HG03521 (cell line): Measurements from ENCODE around the gene MYO10.
"Not testable (repeated sequence)": the region's sequence is repeated elsewhere in the genome, so short reads cannot be mapped to it uniquely, and the experiment has no call there.

Experiments used
- ATAC-seq: cut with Tn5 transposase; IDR thresholded peaks from one replicate; pipeline ENCODE4 v1.9.1; 2021; ENCODE audit warnings: mild to moderate bottlenecking, moderate library complexity; ENCODE audit not compliant: unreplicated experiment

The MYO10 gene

DNA sequence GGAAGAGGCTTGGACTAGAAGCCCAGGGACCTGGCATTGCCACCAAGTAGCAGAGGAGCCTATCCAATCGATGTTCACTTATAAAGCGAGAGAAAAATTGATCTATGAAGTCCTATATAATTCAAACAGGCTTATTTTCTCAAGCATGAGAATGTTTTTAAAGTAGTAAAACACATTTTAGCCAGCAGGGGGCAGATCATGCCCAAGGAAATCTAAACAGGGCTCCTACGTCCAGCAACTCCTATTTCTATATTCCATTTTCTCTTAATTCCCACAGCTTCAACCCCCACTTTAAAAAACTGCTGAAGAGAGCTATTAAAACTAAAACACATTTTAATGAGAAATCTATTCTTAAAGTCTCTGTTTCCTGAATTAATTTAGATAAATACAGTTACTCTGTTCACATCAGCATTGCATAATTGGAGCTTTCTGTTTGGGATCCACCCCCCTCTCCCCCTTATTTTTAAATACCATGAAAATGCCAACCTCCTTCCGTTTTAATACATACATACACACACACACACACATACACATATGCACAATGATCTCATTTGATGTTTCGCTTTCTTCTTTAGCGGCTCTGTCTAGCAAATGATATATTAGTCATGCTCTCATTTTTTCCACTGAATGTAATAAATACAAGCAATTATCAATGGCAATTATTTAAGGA is 144.9 kb downstream of the MYO10 start:
- ATAC-seq = no peak

DNA sequence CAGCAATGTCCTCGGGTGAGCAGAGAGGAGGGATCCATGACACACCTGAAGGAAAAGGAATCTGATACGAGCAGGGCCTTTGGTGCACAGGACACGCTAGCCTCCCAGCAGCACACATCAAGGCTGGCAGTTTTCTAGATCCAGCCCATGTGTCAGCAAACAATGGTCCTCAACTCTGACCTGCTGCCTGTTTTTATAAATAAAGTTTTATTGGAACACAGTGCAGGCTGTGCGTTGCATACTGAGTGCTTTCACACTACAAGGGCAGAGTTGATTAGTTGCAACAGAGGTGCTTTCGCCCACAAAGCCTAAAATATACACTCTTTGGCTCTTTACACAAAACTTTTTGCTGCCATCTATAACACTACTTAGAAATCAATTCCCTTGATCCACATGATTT is 147.1 kb downstream of the MYO10 start:
- no peak for ATAC-seq

DNA sequence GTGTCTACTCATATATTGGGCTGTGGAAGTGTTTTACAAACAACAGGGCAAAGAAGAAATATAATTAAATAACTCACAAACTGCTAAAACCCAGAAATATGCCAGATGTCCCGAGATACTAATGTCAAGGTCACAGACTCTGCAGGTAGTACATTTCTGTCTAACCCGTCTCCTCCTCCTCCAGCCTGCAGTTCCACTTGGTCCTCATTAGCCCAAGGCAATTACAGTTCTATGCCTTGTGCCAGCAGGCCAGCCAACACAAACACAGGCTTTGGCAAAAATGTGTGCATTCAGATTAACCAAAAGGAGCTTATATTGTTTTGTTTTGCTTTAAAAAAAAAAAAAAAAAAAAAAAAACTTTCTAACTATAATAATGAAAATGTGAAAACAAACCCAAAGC is 148.8 kb downstream of the MYO10 start:
- ATAC-seq = no peak

DNA sequence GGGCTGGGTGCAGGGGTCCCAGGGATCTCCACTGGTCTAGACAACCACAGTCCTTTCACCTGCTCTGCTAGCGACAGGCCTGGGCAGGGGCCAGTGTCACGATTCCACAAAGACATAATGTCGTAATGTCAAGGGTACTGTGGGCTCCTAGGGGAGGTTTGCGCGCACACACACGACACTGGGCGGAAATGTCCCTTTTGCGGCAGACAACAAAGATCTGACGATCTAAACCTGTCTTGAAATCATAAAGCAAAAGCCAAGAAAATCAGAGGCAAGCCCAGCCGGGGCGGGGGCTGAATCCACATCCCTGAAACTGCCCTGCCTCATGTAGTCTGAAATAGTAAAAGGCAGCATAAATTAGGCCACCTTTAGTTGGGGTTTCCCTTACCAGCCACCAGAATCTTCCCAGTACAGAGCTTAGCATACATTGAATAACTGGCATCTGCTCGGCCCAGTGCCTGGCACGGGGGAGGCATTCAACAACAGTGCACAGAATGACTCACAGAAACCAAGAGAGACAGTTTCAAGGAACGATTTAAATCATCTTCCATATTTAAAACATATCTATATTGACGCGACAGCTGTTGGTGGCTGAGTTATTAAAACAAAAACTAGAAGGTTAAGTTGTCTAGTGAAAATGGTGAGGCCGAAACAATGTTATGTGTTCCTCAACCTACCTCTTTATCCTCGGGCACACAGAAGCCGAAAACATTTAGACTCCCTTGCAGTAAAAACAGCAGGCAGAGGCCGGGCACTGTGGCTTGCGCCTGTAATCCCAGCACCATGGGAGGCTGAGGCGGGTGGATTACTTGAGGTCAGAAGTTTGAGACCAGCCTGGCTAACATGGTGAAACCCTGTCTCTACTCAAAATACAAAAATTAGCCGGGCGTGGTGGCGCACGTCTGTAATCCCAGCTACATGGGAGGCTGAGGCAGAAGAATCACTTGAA is 151.0 kb downstream of the MYO10 start:
- ATAC-seq = peak; percentile 87

DNA sequence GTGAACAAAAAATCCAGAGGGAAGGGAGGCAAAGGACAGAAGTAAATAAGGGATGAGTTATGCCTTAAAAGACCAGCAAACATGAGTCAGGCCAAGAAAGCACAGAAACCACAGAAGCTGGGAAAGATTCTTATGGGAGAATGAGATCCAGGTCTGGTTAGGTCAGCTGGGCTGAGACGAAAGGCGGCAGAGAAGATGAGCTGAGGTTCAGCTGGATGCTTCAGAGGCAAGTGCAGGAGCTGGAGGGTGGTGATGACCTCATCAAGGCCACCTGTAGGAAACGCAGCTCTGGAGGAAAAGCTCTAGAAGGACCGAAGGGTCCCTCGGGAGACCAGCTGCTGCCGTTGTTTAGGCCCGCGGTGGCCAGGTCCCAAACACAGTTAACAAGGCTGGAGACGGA is 152.0 kb downstream of the MYO10 start:
- no peak for ATAC-seq

DNA sequence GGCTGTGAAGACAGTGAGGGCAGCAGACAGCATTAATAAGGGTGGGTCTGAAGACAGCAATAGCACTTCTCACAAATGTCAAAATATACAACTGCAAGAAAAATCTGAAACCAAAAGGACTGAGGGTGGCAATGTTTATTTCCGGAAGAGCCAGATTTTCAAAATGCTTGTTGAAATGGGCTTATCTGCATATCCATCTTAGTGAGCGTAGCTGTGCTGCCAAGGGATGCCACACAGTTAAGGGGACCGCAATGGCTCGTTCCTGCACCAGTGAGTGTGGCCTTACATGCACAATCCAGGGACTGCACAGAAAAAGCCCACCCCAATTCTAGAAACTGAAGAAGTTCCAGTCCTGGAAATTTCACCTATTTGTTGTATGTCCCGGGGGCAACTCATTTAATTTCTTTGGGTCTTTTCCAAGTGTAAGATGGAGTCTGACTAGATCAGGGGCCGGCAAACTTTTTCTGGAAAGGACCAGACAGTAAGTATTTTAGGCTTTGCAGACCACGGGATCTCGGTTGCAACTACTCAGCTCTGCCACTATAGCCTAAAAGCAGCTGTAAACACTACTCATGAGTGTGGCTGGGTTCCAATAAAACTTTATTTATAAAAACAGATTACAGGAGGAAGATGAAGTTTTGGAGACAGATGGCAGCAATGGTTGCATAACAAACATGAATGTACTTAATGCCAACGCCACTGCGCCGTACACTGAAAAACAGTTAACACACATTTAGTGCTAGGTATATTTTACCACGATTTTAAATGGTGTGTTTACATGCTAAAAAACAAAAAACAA is 154.1 kb downstream of the MYO10 start:
- ATAC-seq = no peak

DNA sequence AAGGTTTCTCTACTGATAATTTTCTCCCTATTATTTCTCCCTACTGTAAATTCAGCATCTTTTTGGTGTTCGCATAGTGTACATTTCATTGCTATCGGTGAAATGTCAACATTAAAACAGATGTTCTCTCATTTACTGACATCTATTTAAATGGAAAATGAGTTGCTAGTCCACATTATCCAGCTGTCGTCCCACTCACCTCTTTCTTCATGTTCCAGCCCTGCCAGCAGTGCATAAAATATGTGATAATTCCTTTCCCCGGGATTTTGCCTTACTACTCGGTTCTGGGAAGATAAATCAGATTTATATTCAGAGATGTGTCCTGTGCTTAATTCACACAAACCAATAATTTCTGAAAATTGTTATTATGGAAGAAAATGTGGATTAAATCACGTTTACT is 155.8 kb downstream of the MYO10 start:
- ATAC-seq = no peak

DNA sequence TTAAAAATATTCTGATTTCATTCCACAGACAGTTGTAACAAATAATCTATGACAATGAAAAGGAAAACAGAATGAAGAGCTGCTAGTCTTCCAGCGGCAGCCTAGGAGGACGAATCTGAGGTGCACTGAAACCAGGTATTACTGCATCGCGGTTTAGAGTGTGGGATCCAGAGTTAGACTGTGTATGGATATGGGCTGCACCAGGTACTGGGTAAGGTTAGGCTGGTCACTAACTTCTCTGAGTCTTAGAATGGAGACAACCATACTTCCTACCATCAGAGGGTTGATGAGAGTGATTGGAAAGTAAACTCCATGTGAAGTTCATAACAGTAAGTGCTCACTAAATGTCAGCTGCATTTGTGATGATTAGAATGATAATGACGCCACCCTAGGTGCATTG is 158.7 kb downstream of the MYO10 start:
- no peak for ATAC-seq

DNA sequence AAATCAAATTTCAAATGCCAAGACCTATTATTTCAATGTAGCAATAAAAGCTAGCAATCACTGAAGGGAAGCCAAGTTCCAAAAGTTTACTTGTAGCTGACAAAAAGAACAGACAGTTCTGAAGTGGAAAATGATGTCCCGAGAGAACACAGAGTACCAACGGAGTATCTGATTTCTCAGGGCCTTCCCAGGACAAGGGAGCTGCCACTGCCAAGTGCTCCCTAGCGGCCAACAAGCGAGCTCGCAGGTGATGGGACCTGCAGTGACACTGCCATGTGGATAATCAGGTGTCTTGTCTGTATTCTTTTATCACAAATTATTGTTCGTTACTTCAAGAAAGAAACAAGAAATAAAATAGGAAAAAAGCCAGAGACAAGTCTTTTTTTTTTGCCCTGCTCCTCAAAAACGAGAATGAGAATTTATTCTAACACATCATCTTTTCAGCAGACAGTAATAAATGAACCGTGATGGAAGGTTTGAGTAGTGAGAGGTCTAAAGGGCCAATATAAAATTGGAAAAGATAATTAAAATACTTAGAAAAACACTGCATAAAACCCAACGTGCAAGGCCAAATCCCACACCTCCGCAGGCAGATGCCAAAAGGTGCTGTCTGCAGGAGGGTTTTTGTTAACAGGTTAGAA is 159.4 kb downstream of the MYO10 start:
- ATAC-seq = no peak

DNA sequence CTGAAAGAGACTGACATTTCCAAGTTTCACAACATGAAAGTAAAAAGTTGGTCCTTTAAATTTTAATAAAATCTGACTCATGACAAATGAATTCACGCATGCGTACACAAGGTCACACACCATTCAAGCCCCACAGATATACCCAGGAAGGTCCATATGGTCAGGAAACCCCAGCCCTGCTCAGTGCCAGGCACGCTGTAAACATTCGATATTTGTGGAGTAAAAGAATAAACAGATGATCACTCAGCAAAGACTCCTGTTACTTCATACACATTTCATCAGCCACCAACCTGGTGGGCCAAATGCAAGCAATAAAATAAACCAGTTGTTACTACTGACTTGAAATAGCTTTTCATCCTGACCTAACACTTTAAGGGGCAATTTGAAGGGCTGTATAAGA is 161.3 kb downstream of the MYO10 start:
- ATAC-seq = no peak

DNA sequence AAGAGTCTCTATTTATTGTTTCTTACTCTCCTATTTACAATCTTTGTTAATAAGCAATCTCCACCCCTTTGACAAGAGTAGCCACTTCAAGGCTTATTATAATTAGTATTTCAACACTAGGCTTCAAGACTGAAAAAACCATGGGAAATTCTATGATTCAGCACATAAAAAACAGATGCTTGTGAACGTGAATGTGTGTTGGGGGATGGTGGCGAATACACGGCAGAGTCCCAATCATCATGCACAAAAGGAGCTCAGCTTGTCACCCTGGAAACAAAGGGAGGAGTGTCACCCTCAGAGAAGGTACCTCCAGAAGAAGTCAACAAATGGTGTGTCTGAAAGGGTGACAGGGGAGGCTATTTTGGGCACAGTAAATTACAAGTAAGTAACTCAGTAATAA is 162.1 kb downstream of the MYO10 start:
- ATAC-seq = no peak

DNA sequence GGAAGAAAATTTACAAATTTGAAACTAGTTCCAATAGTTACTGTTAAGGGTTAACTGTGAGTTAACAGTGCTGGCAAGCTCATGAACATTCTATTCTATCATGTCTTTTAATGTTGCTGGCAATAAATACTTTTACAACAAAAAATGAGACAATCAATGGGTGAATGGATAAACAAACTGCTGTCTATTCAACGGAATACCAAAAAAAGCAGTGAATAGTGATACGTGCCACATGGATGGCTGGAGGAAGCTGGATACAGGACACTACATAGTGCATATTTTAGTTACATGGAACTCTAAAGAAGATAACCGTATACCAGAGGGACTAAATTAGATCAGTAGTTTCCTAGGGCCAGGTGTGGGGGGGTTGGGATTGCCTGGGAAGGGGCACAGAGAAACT is 163.5 kb downstream of the MYO10 start:
- ATAC-seq = no peak

DNA sequence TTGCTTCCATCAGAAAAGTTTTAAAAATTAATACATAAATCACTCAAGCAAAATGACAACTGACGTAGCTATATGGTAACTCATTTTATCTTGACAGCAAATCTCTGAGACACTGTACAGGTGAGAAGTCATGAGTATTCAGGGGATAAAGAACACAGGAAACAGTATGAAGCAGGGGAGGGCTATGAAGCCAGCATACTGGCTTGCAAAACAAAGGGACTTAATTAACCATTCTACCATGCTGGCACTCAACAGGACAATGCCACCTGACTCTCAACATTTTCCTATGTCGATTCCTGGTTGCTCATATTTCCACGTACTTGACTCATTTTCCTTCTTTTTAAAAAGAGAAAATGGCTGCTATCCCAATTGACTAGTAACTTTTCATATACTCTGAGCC is 167.9 kb downstream of the MYO10 start:
- ATAC-seq = no peak

DNA sequence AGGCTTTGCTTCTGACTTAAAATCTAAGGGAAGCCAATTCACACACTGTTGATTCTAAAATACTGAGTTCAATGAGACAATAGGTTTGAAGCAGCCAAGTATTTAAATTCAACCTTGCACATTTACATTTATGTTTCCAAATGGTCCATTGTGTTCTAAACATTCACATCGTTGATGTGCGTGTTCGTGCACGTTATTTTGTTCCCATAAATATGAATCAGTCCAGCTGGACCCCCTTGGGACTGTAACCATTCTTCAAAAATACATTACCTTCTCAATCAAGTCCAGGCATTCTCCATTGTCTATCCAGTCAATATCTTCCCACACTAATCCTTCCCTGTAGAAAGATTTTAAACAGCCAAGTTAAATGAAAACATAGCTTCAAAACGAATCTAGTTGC is 172.9 kb downstream of the MYO10 start:
- ATAC-seq = no peak

DNA sequence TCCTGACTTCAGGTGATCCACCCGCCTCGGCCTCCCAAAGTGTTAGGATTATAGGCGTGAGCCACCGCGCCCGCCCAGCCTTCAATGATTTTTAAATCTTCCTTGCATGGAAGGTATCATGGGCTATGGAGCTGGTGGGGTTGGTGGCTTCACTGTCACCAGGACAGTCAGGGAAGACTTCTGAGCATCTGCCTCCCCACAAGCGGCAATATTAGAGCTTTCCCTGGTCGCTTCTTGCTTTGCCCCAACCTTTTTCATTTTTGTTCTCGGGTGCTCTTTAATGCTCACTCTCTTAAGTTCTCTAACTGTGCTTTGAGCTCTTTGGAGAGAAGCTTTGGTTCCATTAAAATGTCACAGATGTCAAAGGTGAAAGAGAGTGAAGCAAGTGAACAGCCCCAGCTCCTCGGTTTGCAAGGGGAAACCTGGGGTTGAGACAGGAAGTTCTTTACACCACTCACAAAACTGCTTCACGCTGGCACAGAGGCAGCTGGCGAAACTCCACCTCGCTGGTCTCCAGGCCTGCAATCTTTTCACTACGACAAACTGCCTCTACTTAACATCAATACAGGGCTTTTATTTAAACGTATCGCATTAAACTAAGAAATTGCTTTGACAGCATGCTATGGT is 176.8 kb downstream of the MYO10 start:
- peak; percentile 41 for ATAC-seq

DNA sequence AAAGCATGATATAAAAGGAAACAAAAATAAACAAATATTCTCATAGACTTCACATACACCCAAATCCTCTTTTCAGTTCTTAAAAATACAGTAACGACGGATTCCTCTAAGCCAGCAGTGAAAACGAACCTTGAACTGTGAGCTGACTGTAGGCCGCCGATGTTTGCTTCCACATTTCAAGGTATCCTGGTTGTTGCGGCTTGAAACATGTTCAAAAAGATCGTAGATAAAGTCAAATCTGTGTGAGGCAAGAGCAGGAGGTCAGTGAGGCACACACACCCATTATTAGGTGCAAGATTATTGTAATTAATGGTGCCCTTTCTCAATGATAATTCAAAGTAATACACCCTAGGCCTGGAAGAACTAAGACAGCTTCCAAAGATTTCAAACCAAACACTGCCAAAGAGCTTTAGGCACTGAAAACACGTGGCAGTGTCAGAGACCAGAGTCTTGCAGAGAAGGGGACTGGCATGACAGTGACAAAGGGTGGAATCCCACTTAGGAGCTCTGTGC is 178.0 kb downstream of the MYO10 start:
- ATAC-seq = no peak

DNA sequence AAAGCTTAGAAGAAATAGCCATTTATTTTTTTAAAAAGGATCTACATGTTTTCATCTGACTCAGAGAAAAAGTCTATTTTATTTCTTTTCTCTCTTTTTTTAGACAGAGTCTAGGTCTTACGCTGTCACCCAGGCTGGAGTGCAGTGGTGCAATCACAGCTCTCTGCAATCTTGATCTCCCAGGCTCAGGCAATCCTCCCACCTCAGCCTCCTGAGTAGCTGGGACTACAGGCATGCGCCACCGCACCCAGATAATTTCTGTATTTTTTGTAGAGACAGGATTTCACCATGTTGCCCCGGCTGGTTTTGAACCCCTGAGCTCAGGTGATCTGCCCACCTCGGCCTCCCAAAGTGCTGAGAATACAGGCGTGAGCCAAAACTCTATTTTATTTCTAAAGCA is 178.5 kb downstream of the MYO10 start:
- not testable (repeated sequence) for ATAC-seq

DNA sequence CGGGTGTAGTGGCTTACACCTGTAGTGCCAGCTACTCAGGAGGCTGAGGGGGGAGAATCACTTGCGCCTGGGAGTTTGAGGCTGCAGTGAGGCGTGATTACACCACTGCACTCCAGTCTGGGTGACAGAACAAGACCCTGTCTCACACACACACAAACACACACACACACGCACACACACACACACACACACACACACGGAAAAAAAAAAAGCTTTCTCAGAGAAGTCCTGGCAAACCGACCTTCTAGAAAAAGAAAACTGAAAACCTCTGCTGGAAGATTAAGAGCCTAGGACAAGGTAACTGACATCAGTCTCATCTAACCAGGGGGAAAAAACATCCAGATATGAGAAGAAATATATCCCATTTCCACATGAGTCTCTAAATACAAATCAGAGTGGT is 178.9 kb downstream of the MYO10 start:
- ATAC-seq = no peak

DNA sequence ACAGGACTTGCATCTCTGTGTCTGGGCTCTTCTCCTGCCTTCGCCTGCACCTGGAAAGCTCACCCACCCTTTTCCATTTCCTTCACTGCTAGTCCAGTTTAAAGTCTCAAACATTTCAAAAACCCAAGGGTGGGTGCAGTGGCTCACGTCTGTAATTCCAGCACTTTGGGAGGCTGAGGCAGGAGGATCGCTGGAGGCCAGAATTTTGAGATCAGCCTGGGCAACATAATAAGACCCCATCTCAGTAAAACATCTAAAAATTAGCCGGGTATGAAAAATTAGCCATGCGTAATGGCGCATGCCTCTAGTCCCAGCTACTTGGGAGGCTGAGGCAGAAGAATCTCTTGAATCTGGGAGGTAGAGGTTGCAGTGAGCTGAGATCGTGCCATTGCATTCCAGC is 179.4 kb downstream of the MYO10 start:
- ATAC-seq = no peak

DNA sequence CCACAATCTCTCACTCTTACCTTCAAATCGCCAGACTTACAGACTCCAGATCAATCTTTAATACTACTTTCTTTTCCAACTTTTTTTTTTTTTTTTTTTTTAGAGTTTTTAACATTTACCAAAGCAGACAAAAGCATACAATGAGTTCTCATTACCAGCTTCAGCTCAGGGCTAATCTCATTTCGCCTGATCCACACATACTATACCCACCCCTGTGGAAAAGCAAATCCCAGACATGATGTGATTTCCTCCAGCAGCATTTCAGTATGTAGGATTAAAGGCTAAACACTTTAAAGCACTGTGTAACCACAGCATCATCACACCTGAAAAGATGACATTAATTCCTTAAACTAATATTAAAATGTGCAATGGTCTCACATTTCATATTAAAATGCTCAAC is 180.4 kb downstream of the MYO10 start:
- ATAC-seq = no peak
